ENCODE measurements around the gene HECW1. TPM values are rescaled to one million over a fixed set of nuclear protein-coding genes. Genes with fewer than 3 reads are reported as not detected.

Gene HECW1
- total and polyA plus RNA-seq, 2 of the 13 experiments (the other 11 are each of a cell fraction or from before 2014, with no cell fraction given) = not detected

- no peak for TF ChIP-seq NR3C1 (CRISPR knock-in tag; IDR thresholded peaks at IDR 0.05)
- TF ChIP-seq, protein P1, sequence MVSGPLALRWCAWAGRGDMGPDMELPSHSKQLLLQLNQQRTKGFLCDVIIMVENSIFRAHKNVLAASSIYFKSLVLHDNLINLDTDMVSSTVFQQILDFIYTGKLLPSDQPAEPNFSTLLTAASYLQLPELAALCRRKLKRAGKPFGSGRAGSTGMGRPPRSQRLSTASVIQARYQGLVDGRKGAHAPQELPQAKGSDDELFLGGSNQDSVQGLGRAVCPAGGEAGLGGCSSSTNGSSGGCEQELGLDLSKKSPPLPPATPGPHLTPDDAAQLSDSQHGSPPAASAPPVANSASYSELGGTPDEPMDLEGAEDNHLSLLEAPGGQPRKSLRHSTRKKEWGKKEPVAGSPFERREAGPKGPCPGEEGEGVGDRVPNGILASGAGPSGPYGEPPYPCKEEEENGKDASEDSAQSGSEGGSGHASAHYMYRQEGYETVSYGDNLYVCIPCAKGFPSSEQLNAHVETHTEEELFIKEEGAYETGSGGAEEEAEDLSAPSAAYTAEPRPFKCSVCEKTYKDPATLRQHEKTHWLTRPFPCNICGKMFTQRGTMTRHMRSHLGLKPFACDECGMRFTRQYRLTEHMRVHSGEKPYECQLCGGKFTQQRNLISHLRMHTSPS (CRISPR knock-in tag; IDR thresholded peaks at IDR 0.05; ENCODE audit: low read depth) = no peak
Observed at GRCh38 chr7:43192806-43193460, 80.5 kb downstream of the HECW1 start (continued).

DNA sequence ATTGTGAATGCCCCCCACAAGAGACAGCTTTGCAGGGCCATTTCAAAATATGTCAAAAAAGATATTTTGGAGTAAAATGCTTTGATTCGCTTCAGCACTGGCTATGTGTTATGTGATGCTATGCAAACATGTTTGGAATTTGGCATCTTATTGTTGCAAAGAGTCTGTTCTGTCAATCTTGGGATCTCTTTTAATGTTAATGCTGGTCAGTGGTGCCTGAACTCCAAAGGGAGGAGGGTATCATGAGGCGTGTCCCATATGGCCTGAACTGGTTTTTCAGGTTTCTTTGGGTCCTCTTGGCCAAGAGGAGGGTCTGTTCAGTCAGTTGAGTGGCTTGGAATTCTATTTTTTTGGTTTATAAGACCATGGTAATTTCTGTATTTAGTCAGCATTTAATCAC, 81.4 kb downstream of the HECW1 start:
- 14% methylated on average over 2 of the region's 2 CpGs for WGBS (ENCODE audit: low lambda C conversion rate)
- Histone ChIP-seq H4K20me1 (ENCODE audit: insufficient read depth, low read length) (no peaks in the 10 kb centered on the region), H3K9ac (ENCODE audit: insufficient read depth, low read depth, low read length) (no peak overlapping the region), H3K4me2 (ENCODE audit: low read depth, low read length) (no peak overlapping the region), H3K27ac (ENCODE audit: extremely low read length, insufficient read depth, low read length) (no peak overlapping the region), H3K36me3 (replicated peaks in 1 of 2; ENCODE audit: control insufficient read depth in 1 of 2, insufficient read depth in 2 of 2, low read length in 2 of 2) (no peaks in the 10 kb centered on the region), H3K4me3 (replicated peaks in 1 of 3; ENCODE audit: insufficient read depth in 1 of 3, low read depth in 2 of 3, low read length in 3 of 3) (no peak overlapping the region), H3K9me3 (ENCODE audit: low read length) (no peaks in the 10 kb centered on the region), H3K27me3 (ENCODE audit: control insufficient read depth in 1 of 2, insufficient read depth in 2 of 2, low read length in 2 of 2) (peaks cover under 1 to 13% of the 10 kb centered on the region in 2 experiments; a peak in 4 of 5 replicates), H3K79me2 (ENCODE audit: insufficient read depth, low read length) (no peaks in the 10 kb centered on the region), H2AFZ (ENCODE audit: low read length) (no peak overlapping the region), H3K4me1 (ENCODE audit: insufficient read depth, low read length) (no peaks in the 10 kb centered on the region)
- CTCF ChIA-PET (ENCODE audit: low intra/inter-chr PET ratio, low total read pairs) = no interaction called here
- POLR2A ChIA-PET = no interaction called here
- TF ChIP-seq PBX3 (CRISPR knock-in tag; IDR thresholded peaks at IDR 0.05; ENCODE audit: borderline replicate concordance) (no peak), TRIM24 (CRISPR knock-in tag; IDR thresholded peaks at IDR 0.05) (no peak), FLYWCH1 (CRISPR knock-in tag; IDR thresholded peaks at IDR 0.05) (no peak), ZNF891 (CRISPR knock-in tag; IDR thresholded peaks at IDR 0.05) (no peak), GATAD1 (CRISPR knock-in tag; IDR thresholded peaks at IDR 0.05) (no peak), ZNF446 (CRISPR knock-in tag; IDR thresholded peaks at IDR 0.05) (no peak), POGK (CRISPR knock-in tag; conservative IDR thresholded peaks at IDR 0.05) (no peak), TCF7L2 (IDR thresholded peaks at IDR 0.05; ENCODE audit: low read depth, low read length) (no peak), KDM5A (IDR thresholded peaks at IDR 0.05; ENCODE audit: borderline replicate concordance, low read length) (no peak), ATF4 (CRISPR knock-in tag; IDR thresholded peaks at IDR 0.05) (no peak), CREB1 (IDR thresholded peaks at IDR 0.05) (no peak), CREB1 (CRISPR knock-in tag; IDR thresholded peaks at IDR 0.05) (no peak)
- TF ChIP-seq, protein P2, sequence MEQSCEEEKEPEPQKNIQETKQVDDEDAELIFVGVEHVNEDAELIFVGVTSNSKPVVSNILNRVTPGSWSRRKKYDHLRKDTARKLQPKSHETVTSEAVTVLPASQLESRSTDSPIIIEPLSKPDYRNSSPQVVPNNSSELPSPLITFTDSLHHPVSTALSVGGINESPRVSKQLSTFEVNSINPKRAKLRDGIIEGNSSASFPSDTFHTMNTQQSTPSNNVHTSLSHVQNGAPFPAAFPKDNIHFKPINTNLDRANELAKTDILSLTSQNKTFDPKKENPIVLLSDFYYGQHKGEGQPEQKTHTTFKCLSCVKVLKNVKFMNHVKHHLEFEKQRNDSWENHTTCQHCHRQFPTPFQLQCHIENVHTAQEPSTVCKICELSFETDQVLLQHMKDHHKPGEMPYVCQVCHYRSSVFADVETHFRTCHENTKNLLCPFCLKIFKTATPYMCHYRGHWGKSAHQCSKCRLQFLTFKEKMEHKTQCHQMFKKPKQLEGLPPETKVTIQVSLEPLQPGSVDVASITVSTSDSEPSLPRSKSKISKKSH (CRISPR knock-in tag; IDR thresholded peaks at IDR 0.05; ENCODE audit: borderline replicate concordance) = no peak
- TF ChIP-seq, protein P3, sequence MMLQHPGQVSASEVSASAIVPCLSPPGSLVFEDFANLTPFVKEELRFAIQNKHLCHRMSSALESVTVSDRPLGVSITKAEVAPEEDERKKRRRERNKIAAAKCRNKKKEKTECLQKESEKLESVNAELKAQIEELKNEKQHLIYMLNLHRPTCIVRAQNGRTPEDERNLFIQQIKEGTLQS (CRISPR knock-in tag; IDR thresholded peaks at IDR 0.05) = no peak
- no peak for ATAC-seq
- intact Hi-C loops (cut with micrococcal nuclease; ENCODE audit: unreplicated experiment) = no loop called here
- BruUV-seq (replicated peaks) = no TSS peak
- in situ Hi-C loops (cut with HindIII; ENCODE audit: extremely low pct_ligation_motif_present, low pct_unique_long_range_greater_than_20kb) = no loop called here
- DNase-seq (ENCODE audit: low spot score) = no peak
- no peak for FAIRE-seq

Measured in HepG2 (cell line).